GM13977 (cell line): ENCODE measurements around the gene MKI67.

ENCODE experiments used
- DNase-seq: peaks from one replicate; pipeline ENCODE4 v3.0.0; 2012; ENCODE audit warnings: low spot score
- in situ Hi-C: fragments of 300-500 bp; cut with MboI; formaldehyde crosslinking; loops from one replicate; pipeline ENCODE4 v1.12.0; 2022; ENCODE audit warnings: low sequenced_read_pairs, low pct_unique_long_range_greater_than_20kb, mixed read lengths, inconsistent platforms; ENCODE audit not compliant: unreplicated experiment
- TF ChIP-seq, protein P1 (sequence below): IDR thresholded peaks from 2 replicates; pipeline ENCODE4 v1.5.1; 2012; ENCODE audit warnings: mild to moderate bottlenecking, control low read depth; ENCODE audit not compliant: insufficient read depth; ENCODE audit errors: extremely low read depth, missing control alignments

The MKI67 gene

DNA sequence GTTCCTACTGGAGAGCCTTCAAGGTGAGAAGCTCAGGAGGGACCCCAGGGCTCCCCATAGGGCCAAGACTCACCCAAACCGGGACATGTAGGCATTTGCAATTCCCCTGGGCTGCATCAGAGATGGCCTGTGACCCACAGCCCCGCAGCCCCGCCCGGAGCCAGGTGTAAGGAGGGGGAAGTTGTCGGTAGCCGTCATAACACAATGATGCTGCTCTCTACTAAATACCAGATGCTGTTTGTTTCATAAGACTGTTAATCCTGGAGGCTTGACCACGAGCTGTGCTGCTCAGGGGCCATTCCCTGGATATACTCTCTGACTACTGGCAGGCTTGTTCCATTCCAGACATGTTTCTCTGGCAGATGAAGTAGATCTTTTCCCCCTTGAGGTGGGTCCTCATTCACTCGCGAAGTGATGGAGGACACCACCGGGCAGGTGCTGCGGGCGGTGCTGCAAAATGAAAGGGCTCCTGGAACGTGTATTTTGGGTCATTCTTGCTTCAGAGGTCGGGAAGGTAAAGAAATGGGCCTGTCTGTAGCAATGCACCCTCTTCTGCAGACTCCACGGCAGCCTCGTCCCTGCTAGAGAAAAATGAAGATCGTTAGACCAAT, 61.1 kb downstream of the MKI67 start:
- in situ Hi-C loops = no loop called here
- no peak for DNase-seq
- TF ChIP-seq, protein P1, sequence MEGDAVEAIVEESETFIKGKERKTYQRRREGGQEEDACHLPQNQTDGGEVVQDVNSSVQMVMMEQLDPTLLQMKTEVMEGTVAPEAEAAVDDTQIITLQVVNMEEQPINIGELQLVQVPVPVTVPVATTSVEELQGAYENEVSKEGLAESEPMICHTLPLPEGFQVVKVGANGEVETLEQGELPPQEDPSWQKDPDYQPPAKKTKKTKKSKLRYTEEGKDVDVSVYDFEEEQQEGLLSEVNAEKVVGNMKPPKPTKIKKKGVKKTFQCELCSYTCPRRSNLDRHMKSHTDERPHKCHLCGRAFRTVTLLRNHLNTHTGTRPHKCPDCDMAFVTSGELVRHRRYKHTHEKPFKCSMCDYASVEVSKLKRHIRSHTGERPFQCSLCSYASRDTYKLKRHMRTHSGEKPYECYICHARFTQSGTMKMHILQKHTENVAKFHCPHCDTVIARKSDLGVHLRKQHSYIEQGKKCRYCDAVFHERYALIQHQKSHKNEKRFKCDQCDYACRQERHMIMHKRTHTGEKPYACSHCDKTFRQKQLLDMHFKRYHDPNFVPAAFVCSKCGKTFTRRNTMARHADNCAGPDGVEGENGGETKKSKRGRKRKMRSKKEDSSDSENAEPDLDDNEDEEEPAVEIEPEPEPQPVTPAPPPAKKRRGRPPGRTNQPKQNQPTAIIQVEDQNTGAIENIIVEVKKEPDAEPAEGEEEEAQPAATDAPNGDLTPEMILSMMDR = no peak

DNA sequence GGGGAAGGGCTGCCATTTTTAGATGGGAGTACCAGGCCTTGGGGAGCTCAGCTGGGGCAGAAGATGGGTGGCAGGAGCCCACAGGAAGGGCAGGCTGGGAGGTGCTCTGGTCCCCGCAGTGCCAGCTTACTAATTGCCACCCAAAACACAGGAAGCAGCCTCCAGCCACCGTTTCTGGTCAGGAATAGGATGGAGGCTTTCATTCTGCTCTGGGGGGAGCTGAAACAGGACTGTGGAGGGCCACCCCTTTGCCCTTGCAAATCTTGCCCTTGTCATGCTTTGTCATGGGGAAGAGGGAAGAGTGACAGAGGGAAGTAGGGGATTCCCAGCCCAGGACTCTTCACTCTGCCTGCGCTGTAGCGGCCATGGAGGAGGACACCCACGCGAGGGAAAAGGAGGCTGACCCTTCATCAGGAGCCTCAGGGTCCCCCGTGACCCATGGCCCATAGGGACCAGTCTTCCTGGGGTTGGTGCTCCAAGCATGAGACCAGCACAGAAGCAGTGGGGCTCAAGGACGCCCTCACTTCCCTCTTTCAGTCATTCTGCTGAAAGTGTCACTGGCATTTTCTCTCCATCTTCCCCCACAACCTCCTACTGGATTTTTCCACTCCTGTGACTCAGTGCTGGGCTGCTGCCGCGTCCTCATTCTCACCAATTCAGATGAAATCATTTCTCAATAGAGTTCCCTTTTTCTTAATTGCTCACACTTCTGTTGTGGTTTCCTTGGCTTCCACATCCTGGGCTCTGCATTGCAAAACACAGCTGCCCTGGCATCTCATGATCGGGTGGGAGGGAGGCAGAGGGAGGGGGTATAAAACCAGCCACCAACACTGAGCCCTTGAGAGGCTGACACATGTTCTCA, 61.9 kb downstream of the MKI67 start:
- DNase-seq = peak; percentile 45
- in situ Hi-C loops = no loop called here

DNA sequence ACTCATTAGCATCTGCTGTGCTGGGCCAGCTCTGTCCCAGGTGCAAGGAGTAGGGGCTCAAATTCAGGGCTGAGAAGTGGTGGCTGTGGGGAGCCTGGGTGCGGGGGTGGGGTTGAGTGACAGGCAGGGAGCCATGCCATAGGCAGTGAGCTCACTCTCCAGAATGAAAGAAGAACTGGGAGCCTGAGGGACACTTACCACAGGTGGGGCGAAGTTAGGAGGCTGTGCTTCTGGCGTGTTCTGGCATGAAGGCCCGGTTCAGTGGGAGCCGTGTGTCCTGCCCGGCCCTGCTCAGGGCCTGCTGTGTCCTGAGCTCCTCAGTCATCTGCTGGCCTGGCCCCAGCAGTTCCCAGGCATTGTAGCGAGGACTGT, 62.5 kb downstream of the MKI67 start:
- peak; percentile 39 for DNase-seq
- in situ Hi-C loops = no loop called here
- TF ChIP-seq, protein P1 = no peak

More for the DNA sequence above, 61.9 kb downstream of the MKI67 start:
- TF ChIP-seq, protein P1 = no peak

DNA sequence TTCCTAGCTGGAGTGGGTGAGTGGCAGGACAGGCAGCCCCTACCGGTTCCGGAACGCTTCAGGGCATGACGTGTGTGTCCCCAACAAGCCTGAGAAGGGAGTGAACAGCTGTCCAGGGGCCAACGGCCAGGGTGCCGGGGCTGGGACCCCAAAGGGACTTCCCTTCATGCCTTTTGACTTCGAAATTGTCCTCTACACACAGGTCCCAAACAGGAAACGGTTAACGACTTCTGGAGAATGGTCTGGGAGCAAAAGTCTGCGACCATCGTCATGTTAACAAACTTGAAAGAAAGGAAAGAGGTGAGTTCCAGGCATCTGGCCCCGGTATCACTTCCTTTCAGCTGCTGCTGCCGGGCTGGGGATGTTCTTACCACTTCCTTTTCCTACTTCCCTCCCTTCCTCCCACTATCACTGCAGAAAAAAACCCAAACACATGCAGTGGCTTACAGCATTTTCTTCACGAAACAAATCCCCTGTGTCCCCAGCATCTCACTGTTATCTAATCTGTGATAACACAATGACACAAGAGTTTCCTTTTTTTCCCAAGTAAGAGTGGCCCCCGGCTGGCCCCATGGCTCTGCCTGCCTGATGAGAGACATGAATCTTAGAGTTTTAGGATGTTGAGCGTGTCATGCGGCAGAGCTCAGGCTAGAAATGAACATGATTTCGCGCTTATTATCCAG, 63.2 kb downstream of the MKI67 start:
- in situ Hi-C loops = no loop called here
- peak; percentile 44 for DNase-seq
- TF ChIP-seq, protein P1 = no peak

DNA sequence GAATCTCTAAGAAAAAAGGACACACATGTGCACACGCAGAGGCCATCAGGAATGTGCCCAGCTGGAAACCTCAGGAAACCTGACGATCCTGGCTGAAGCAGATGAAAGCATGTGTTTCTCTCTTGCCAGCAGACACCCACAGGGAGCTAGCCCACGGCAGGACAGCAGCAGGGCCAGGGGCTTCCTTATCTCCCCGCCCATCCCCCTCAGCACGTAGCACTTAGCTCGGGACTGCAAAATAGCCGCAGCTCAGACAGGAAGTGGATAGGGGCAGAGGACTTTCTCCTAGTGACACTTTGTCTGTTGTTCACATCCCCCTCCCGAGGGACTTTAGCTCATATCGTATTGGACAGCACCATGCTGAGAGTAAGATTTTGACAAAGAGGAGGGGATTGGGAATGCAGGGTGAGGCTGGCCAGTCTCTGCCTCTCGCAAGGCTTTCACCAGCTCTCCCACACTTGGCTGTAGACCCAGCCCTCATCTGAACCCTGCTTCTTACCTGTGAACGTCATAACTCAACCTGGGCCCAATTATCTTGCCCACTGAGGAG, 63.8 kb downstream of the MKI67 start:
- no peak for DNase-seq
- TF ChIP-seq, protein P1 = no peak
- in situ Hi-C loops = no loop called here
